Endothelial cell of umbilical vein (primary cell): ENCODE measurements around the gene TAMM41. TPM values are rescaled to one million over a fixed set of nuclear protein-coding genes. Genes with fewer than 3 reads are reported as not detected.
"Not testable (repeated sequence)": the region's sequence is repeated elsewhere in the genome, so short reads cannot be mapped to it uniquely, and the experiment has no call there.

Experiments
- BruUV-seq: library from RNA; stranded (reverse); fragments of 400-500 nt; replicated peaks from 2 replicates; lab custom pipeline; 2021; lab: Mats Ljungman, UMichigan
- CTCF ChIA-PET: fragments of 300-600, 350-600 bp; sonication (Branson Sonifier 250); formaldehyde crosslinking; loops from one replicate; lab custom pipeline; 2021; ENCODE audit warnings: antibody characterized with exemption, inconsistent platforms; lab: Charles Lee
- POLR2A ChIA-PET: fragments of 300-600, 350-600 bp; sonication (Branson Sonifier 250); formaldehyde crosslinking; loops from one replicate; lab custom pipeline; 2021; ENCODE audit warnings: antibody characterized with exemption, inconsistent platforms; lab: Charles Lee
- DNase-seq: peaks from one replicate; pipeline ENCODE4 v3.0.0-alpha.2; 2011; ENCODE audit warnings: low read depth, low spot score
- FAIRE-seq: peaks from 2 replicates; lab custom pipeline; 2011; peaks lifted over from hg19 to GRCh38; lab: Jason Lieb, UNC
- H2AFZ ChIP-seq: 2 replicates; pipeline ENCODE4 v1.6.0; 2012; ENCODE audit warnings: low read depth, low read length, control low read depth, inconsistent platforms
- H3K27ac ChIP-seq: 2 replicates; pipeline ENCODE4 v1.5.1; 2011; ENCODE audit warnings: low read depth, mild to moderate bottlenecking, control low read depth, low read length, moderate library complexity; ENCODE audit not compliant: insufficient read depth
- H3K27me3 ChIP-seq, 2 experiments: 2 replicates each; pipeline versions ENCODE4 v1.6.0 to v1.6.1; 2011; ENCODE audit warnings: low read length in 2 of 2, mixed read lengths in 1 of 2; ENCODE audit not compliant: control insufficient read depth in 2 of 2, insufficient read depth in 2 of 2
- H3K36me3 ChIP-seq, 2 experiments: 2 replicates in 1 of 2; 3 replicates in 1 of 2; pipeline ENCODE4 v1.5.1; 2011; ENCODE audit warnings: low read length in 2 of 2, mild to moderate bottlenecking in 1 of 2, moderate library complexity in 1 of 2; ENCODE audit not compliant: control insufficient read depth in 2 of 2, insufficient read depth in 2 of 2; ENCODE audit errors: extremely low read depth in 1 of 2
- H3K4me1 ChIP-seq: 3 replicates; pipeline ENCODE4 v1.5.1; 2011; ENCODE audit warnings: mild to moderate bottlenecking, low read length; ENCODE audit not compliant: control insufficient read depth, insufficient read depth; ENCODE audit errors: extremely low read depth
- H3K4me2 ChIP-seq: 2 replicates; pipeline ENCODE4 v1.6.1; 2011; ENCODE audit warnings: low read length, control low read depth, mixed read lengths; ENCODE audit not compliant: insufficient read depth
- H3K4me3 ChIP-seq, 3 experiments: fragments of 200-600 bp in 1 of 3; sonication (generic), shearing (Covaris generic) in 1 of 3; replicated peaks in 1 of 3; 2 replicates each; pipeline ENCODE4 v1.5.1; 2011 to 2016; ENCODE audit warnings: control low read depth in 3 of 3, low read length in 3 of 3, mild to moderate bottlenecking in 2 of 3, inconsistent platforms in 1 of 3, low read depth in 1 of 3, moderate library complexity in 1 of 3; ENCODE audit not compliant: insufficient read depth in 1 of 3
- H3K79me2 ChIP-seq: 2 replicates; pipeline ENCODE4 v1.6.0; 2012; ENCODE audit warnings: low read length, inconsistent platforms; ENCODE audit not compliant: control insufficient read depth, insufficient read depth
- H3K9ac ChIP-seq: replicated peaks from 2 replicates; pipeline ENCODE3; 2011; ENCODE audit warnings: low read length, control low read depth; ENCODE audit not compliant: insufficient read depth; ENCODE audit errors: extremely low read depth
- H3K9me1 ChIP-seq: replicated peaks from 3 replicates; pipeline ENCODE4 v1.6.0; 2011; ENCODE audit warnings: mild to moderate bottlenecking, low read length; ENCODE audit not compliant: control insufficient read depth, insufficient read depth; ENCODE audit errors: extremely low read depth
- H3K9me3 ChIP-seq: replicated peaks from 2 replicates; pipeline ENCODE4 v1.5.1; 2012; ENCODE audit warnings: low read length, inconsistent platforms; ENCODE audit not compliant: control insufficient read depth, insufficient read depth
- H4K20me1 ChIP-seq: replicated peaks from 2 replicates; pipeline ENCODE3; 2011; ENCODE audit warnings: mild to moderate bottlenecking, low read length; ENCODE audit not compliant: control insufficient read depth, insufficient read depth; ENCODE audit errors: extremely low read depth
- dilution Hi-C: fragments of 300-500 bp; cut with MboI; formaldehyde crosslinking; loops from one replicate; pipeline ENCODE4 v1.15.0; 2019; ENCODE audit warnings: low sequenced_read_pairs; ENCODE audit not compliant: extremely low pct_ligation_motif_present
- intact Hi-C: fragments of 100-400 bp; cut with micrococcal nuclease; formaldehyde crosslinking; loops from one replicate; pipeline ENCODE4 v1.10.0; 2022
- polyA plus RNA-seq, 4 experiments: library from polyadenylated mRNA; depleted of rRNA in 3 of 4; stranded (reverse) in 3 of 4; unstranded in 1 of 4; fragments of >200 nt; gene quantifications; 2 replicates each; pipeline versions ENCODE4 v1.2.1 to v1.2.3, GENCODE V29; 2011 to 2012; ENCODE audit warnings: missing spikeins in 1 of 4
- total RNA-seq: library from RNA; stranded (reverse); gene quantifications from 2 replicates; pipeline ENCODE4 v1.2.3, GENCODE V29; 2021

TAMM41 gene
- total and polyA plus RNA-seq, 2 donors (not counting 3 experiments of a cell fraction or from before 2014, with no cell fraction given): 12.6 to 29.7 TPM

GRCh38 chr3:11862584-11862983 is 15.9 kb upstream of the TAMM41 start:
- FAIRE-seq, DNase-seq, H3K36me3 ChIP-seq, H3K9me1 ChIP-seq, dilution Hi-C loops, intact Hi-C loops, H4K20me1 ChIP-seq, H3K4me3 ChIP-seq, H3K4me2 ChIP-seq, H3K9ac ChIP-seq, POLR2A ChIA-PET, H2AFZ ChIP-seq, H3K27ac ChIP-seq, BruUV-seq, H3K27me3 ChIP-seq, H3K79me2 ChIP-seq, H3K4me1 ChIP-seq, CTCF ChIA-PET, H3K9me3 ChIP-seq: not testable (repeated sequence)

- POLR2A ChIA-PET, H3K27ac ChIP-seq, H3K9ac ChIP-seq, H3K9me3 ChIP-seq, H3K4me2 ChIP-seq, CTCF ChIA-PET, DNase-seq, intact Hi-C loops, FAIRE-seq, H3K36me3 ChIP-seq, H3K9me1 ChIP-seq, dilution Hi-C loops, BruUV-seq, H3K4me1 ChIP-seq, H3K79me2 ChIP-seq, H3K4me3 ChIP-seq, H2AFZ ChIP-seq, H3K27me3 ChIP-seq, H4K20me1 ChIP-seq: not testable (repeated sequence)
Measured at GRCh38 chr3:11862145-11862544, 15.5 kb upstream of the TAMM41 start.

GRCh38 chr3:11860213-11860612 is 13.5 kb upstream of the TAMM41 start:
- DNase-seq, dilution Hi-C loops, intact Hi-C loops, FAIRE-seq, H3K9me1 ChIP-seq, H3K27ac ChIP-seq, H3K4me2 ChIP-seq, POLR2A ChIA-PET, H3K4me3 ChIP-seq, H3K79me2 ChIP-seq, H3K4me1 ChIP-seq, H4K20me1 ChIP-seq, H3K9ac ChIP-seq, BruUV-seq, H3K9me3 ChIP-seq, H3K27me3 ChIP-seq, H3K36me3 ChIP-seq, H2AFZ ChIP-seq: not testable (repeated sequence)
- CTCF ChIA-PET: interaction anchor here (1.5 kb wide), 1 partner anchor 9 kb away, joined by 6 read pairs; no protein-coding TSS in a partner anchor
